Measurements from ENCODE around the gene C17orf113.
A peak's percentile ranks its signal among the peaks of the same experiment; 100 is the strongest.

Gene C17orf113

GRCh38 chr17:41996855-41997164 is 53.6 kb downstream of the C17orf113 start:
- no peak for TF ChIP-seq CTCF (IDR thresholded peaks at IDR 0.05; ENCODE audit: low read depth, low read length)
- H3K4me3 ChIP-seq (replicated peaks in 1 of 2; ENCODE audit: low read depth in 2 of 2, low read length in 2 of 2): no peak overlapping the region
- no peak for DNase-seq (ENCODE audit: low read depth in 2 of 2)

- peak in 1 of 2 donors; percentile 27 for DNase-seq (ENCODE audit: low read depth in 2 of 2)
- H3K4me3 ChIP-seq (replicated peaks in 1 of 2; ENCODE audit: low read depth in 2 of 2, low read length in 2 of 2): no peak overlapping the region
- TF ChIP-seq CTCF (IDR thresholded peaks at IDR 0.05; ENCODE audit: low read depth, low read length): no peak
These were observed 57.8 kb downstream of the C17orf113 start for GRCh38 chr17:41992576-41992975.

- TF ChIP-seq CTCF (IDR thresholded peaks at IDR 0.05; ENCODE audit: low read depth, low read length): no peak
- no peak overlapping the region for H3K4me3 ChIP-seq (replicated peaks in 1 of 2; ENCODE audit: low read depth in 2 of 2, low read length in 2 of 2)
These were observed 60.5 kb downstream of the C17orf113 start for GRCh38 chr17:41989702-41990419.

GRCh38 chr17:41988418-41988817 is 62.0 kb downstream of the C17orf113 start:
- TF ChIP-seq CTCF (IDR thresholded peaks at IDR 0.05; ENCODE audit: low read depth, low read length): no peak
- no peak overlapping the region for H3K4me3 ChIP-seq (replicated peaks in 1 of 2; ENCODE audit: low read depth in 2 of 2, low read length in 2 of 2)
- DNase-seq (ENCODE audit: low read depth in 2 of 2): no peak

More at GRCh38 chr17:41989702-41990419, 60.5 kb downstream of the C17orf113 start:
- no peak for DNase-seq (ENCODE audit: low read depth in 2 of 2)
